ENCODE results near the gene CDX1.

The CDX1 gene

GRCh38 chr5:150164211-150164980 is 2.2 kb upstream of the CDX1 start:
- H3K4me1 Mint-ChIP-seq = peaks cover 64% of the 10 kb centered on the region
- no peaks in the 10 kb centered on the region for H3K36me3 Mint-ChIP-seq (ENCODE audit: low read depth)
- peaks cover 30% of the 10 kb centered on the region for H3K27me3 Mint-ChIP-seq (ENCODE audit: low read depth)
- peak overlapping the region in 1 of 3 experiments; percentile 1 for H3K4me3 Mint-ChIP-seq
- H3K27ac Mint-ChIP-seq = peak overlapping the region; percentile 76 to 88 (median 77)
- no peaks in the 10 kb centered on the region for H3K9me3 Mint-ChIP-seq
- no peak for TF ChIP-seq CTCF (IDR thresholded peaks at IDR 0.05; ENCODE audit: unreplicated experiment in 3 of 3)

- TF ChIP-seq CTCF (IDR thresholded peaks at IDR 0.05; ENCODE audit: unreplicated experiment in 3 of 3) = no peak
- Mint-ChIP-seq H3K4me1 (peaks cover 55% of the 10 kb centered on the region), H3K36me3 (ENCODE audit: low read depth) (no peaks in the 10 kb centered on the region), H3K27me3 (ENCODE audit: low read depth) (peaks cover 34% of the 10 kb centered on the region), H3K27ac (peak overlapping the region; percentile 31 to 88 (median 76)), H3K9me3 (no peaks in the 10 kb centered on the region), H3K4me3 (peak overlapping the region in 1 of 3 experiments; percentile 8)
These were observed 435 bp upstream of the CDX1 start for GRCh38 chr5:150166037-150166649.

GRCh38 chr5:150167512-150167850 is 903 bp downstream of the CDX1 start:
- H3K4me1 Mint-ChIP-seq = peaks cover 44% of the 10 kb centered on the region
- H3K36me3 Mint-ChIP-seq (ENCODE audit: low read depth) = no peaks in the 10 kb centered on the region
- H3K27ac Mint-ChIP-seq = peak overlapping the region; percentile 42 to 89 (median 79)
- TF ChIP-seq CTCF (IDR thresholded peaks at IDR 0.05; ENCODE audit: unreplicated experiment in 3 of 3) = no peak
- peak overlapping the region in 2 of 3 experiments; percentile 50 to 55 for H3K4me3 Mint-ChIP-seq
- H3K27me3 Mint-ChIP-seq (ENCODE audit: low read depth) = peaks cover 34% of the 10 kb centered on the region
- no peaks in the 10 kb centered on the region for H3K9me3 Mint-ChIP-seq

- Mint-ChIP-seq H3K36me3 (ENCODE audit: low read depth) (no peaks in the 10 kb centered on the region), H3K4me1 (peaks cover 42% of the 10 kb centered on the region), H3K9me3 (no peaks in the 10 kb centered on the region), H3K27ac (peak overlapping the region in 2 of 3 experiments; percentile 35 to 59), H3K4me3 (peak overlapping the region in 1 of 3 experiments; percentile 50), H3K27me3 (ENCODE audit: low read depth) (peaks cover 34% of the 10 kb centered on the region)
- TF ChIP-seq CTCF (IDR thresholded peaks at IDR 0.05; ENCODE audit: unreplicated experiment in 3 of 3) = peak in 1 of 3 experiments; percentile 6
These were observed 1.3 kb downstream of the CDX1 start for GRCh38 chr5:150167908-150168307.

- Mint-ChIP-seq H3K9me3 (no peaks in the 10 kb centered on the region), H3K27me3 (ENCODE audit: low read depth) (peaks cover 39% of the 10 kb centered on the region), H3K27ac (peak overlapping the region; percentile 35 to 59 (median 35)), H3K4me3 (peak overlapping the region in 1 of 3 experiments; percentile 17), H3K36me3 (ENCODE audit: low read depth) (no peaks in the 10 kb centered on the region), H3K4me1 (peaks cover 42% of the 10 kb centered on the region)
- TF ChIP-seq CTCF (IDR thresholded peaks at IDR 0.05; ENCODE audit: unreplicated experiment in 3 of 3) = no peak
These were observed 2.3 kb downstream of the CDX1 start for GRCh38 chr5:150168864-150169263.
